Activated T-helper 1 cell treated with anti-CD3 and anti-CD28 coated beads, Interleukin-2, amount 50 U/mL, for 16 hours (primary cell): Measurements from ENCODE around the gene RYR2.
"Not testable (repeated sequence)": the region's sequence is repeated elsewhere in the genome, so short reads cannot be mapped to it uniquely, and the experiment has no call there.

ENCODE experiments used
- DNase-seq, 2 donors: peaks; one replicate each; pipeline ENCODE4 v3.0.0-alpha.2; 2020; ENCODE audit warnings: low read depth in 1 of 2, low spot score in 1 of 2

RYR2 gene

GRCh38 chr1:237320890-237321289, 278.9 kb downstream of the RYR2 start:
- DNase-seq = no peak

- DNase-seq = no peak
Measured at GRCh38 chr1:237324226-237324625, 282.2 kb downstream of the RYR2 start.

GRCh38 chr1:237327061-237327460, 285.1 kb downstream of the RYR2 start:
- DNase-seq = no peak

- no peak for DNase-seq
Measured at GRCh38 chr1:237340892-237341291, 298.9 kb downstream of the RYR2 start.

- DNase-seq = no peak
Measured at GRCh38 chr1:237341391-237341790, 299.4 kb downstream of the RYR2 start.

- no peak for DNase-seq
Measured at GRCh38 chr1:237342730-237343129, 300.7 kb downstream of the RYR2 start.

GRCh38 chr1:237352747-237353146, 310.8 kb downstream of the RYR2 start:
- DNase-seq = no peak

- DNase-seq = no peak
Measured at GRCh38 chr1:237353918-237354317, 311.9 kb downstream of the RYR2 start.

- DNase-seq = no peak
Measured at GRCh38 chr1:237355022-237355421, 313.0 kb downstream of the RYR2 start.

GRCh38 chr1:237358555-237358954, 316.6 kb downstream of the RYR2 start:
- no peak for DNase-seq

GRCh38 chr1:237367758-237368157, 325.8 kb downstream of the RYR2 start:
- DNase-seq = no peak

- not testable (repeated sequence) for DNase-seq
Measured at GRCh38 chr1:237371477-237371876, 329.5 kb downstream of the RYR2 start.

- DNase-seq = no peak
Measured at GRCh38 chr1:237383791-237384190, 341.8 kb downstream of the RYR2 start.

GRCh38 chr1:237384213-237384612, 342.2 kb downstream of the RYR2 start:
- no peak for DNase-seq

- DNase-seq = no peak
Measured at GRCh38 chr1:237386362-237387143, 344.6 kb downstream of the RYR2 start.

GRCh38 chr1:237387144-237387505, 345.1 kb downstream of the RYR2 start:
- no peak for DNase-seq

- no peak for DNase-seq
Measured at GRCh38 chr1:237390823-237391222, 348.8 kb downstream of the RYR2 start.

- DNase-seq = no peak
Measured at GRCh38 chr1:237393632-237394031, 351.6 kb downstream of the RYR2 start.

GRCh38 chr1:237394281-237394680, 352.3 kb downstream of the RYR2 start:
- no peak for DNase-seq

GRCh38 chr1:237396426-237396825, 354.4 kb downstream of the RYR2 start:
- DNase-seq = no peak

- DNase-seq = no peak
Measured at GRCh38 chr1:237398751-237399150, 356.8 kb downstream of the RYR2 start.

GRCh38 chr1:237405912-237406311, 363.9 kb downstream of the RYR2 start:
- no peak for DNase-seq

- DNase-seq = no peak
Measured at GRCh38 chr1:237411621-237412020, 369.6 kb downstream of the RYR2 start.
